ENCODE results near the gene UBALD1. TPM values are rescaled to one million over a fixed set of nuclear protein-coding genes. Genes with fewer than 3 reads are reported as not detected.

The UBALD1 gene
- total RNA-seq, 1 experiment from 2014 or later, result 42.1 TPM

DNA sequence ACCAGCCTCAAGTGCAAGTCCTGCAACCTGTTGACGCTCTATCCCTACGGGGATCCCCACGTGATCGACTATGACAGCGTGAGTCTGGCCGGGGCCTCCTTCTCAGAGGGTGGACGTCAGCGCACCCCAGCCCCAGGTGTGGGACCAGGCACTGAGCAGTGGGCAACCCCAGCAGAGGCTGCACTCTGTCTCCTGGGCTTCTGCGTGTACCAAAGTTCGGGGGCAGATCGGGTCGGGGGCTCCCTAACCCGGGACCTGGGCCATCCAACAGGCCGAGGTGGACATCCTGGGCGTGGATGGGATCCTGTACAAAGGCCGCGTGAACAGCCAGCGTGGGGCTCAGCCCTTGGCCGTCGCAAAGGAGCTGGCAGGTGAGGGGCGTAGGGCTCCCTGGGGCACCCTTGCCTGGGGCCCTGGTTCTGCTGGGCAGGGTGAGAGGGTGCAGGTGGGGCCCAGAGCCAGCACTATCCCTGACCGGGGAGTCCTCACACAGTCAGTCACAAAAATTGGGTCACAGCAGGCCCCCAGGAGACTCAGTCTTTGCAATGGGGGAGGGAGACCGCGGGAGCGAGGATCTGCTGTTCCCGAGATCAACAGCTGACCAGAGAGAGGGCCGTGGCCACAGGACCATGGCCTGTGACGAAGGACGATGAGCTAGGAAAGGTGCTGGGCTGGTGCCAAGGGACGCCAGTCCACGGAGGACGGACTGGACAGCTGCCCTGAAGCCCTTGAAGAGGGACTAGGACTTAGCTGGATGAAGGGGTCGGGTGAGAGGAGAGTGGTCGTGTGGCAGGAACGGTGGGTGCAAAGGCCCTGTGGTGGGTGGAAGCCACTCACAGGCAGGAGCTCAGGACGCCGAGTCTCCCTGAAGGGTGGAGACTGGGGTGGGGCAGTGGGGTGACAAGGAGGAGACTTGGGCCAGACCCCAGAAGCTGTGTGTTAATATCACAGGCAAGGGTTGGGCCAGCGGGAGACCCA, 20.0 kb downstream of the UBALD1 start:
- Mint-ChIP-seq H3K27me3 (ENCODE audit: insufficient read depth, unreplicated experiment) (no peaks in the 10 kb centered on the region), H3K36me3 (ENCODE audit: insufficient read depth, unreplicated experiment) (no peaks in the 10 kb centered on the region), H3K27ac (ENCODE audit: low read depth, unreplicated experiment) (no peak overlapping the region), H3K9me3 (ENCODE audit: unreplicated experiment) (no peaks in the 10 kb centered on the region), H3K4me1 (ENCODE audit: insufficient read depth, unreplicated experiment) (no peaks in the 10 kb centered on the region), H3K4me3 (ENCODE audit: unreplicated experiment) (no peak overlapping the region)
- TF ChIP-seq, protein P1, sequence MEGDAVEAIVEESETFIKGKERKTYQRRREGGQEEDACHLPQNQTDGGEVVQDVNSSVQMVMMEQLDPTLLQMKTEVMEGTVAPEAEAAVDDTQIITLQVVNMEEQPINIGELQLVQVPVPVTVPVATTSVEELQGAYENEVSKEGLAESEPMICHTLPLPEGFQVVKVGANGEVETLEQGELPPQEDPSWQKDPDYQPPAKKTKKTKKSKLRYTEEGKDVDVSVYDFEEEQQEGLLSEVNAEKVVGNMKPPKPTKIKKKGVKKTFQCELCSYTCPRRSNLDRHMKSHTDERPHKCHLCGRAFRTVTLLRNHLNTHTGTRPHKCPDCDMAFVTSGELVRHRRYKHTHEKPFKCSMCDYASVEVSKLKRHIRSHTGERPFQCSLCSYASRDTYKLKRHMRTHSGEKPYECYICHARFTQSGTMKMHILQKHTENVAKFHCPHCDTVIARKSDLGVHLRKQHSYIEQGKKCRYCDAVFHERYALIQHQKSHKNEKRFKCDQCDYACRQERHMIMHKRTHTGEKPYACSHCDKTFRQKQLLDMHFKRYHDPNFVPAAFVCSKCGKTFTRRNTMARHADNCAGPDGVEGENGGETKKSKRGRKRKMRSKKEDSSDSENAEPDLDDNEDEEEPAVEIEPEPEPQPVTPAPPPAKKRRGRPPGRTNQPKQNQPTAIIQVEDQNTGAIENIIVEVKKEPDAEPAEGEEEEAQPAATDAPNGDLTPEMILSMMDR (IDR thresholded peaks at IDR 0.05; ENCODE audit: unreplicated experiment), result no peak
- POLR2A ChIA-PET, result no interaction called here
- no TSS peak for BruUV-seq (replicated peaks)
- no peak for DNase-seq (ENCODE audit: unreplicated experiment)
- CTCF ChIA-PET, result interaction anchor here (3.3 kb wide), 2 partner anchors 9 to 88 kb away, joined by 15 to 27 read pairs; no protein-coding TSS in a partner anchor
- intact Hi-C loops (cut with micrococcal nuclease), result no loop called here

DNA sequence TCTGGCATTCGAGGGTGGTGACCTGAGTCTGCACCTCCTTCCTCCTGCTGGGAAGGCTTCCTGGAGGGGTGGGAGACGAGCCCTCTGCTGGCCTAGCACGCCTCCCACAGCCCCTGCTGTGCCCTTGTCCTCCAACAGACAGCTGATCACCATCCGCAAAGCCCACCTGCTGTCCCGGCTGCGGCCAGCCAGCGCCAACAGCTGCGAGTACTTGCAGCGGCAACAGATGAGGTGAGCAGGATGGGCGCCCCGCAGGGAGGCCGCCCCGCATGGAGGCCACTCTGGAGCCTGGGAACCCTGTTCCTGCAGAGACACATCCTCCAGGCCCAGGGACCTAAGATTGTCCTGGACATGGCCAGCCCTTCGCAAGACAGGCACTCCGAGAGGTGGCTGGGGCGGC, 21.6 kb downstream of the UBALD1 start:
- ChIA-PET CTCF (interaction anchor here (2.1 kb wide), 1 partner anchor 86 kb away, joined by 6 read pairs; no protein-coding TSS in a partner anchor), POLR2A (no interaction called here)
- no peak for DNase-seq (ENCODE audit: unreplicated experiment)
- TF ChIP-seq, protein P1 (IDR thresholded peaks at IDR 0.05; ENCODE audit: unreplicated experiment), result no peak
- Mint-ChIP-seq H3K4me1 (ENCODE audit: insufficient read depth, unreplicated experiment) (no peaks in the 10 kb centered on the region), H3K27ac (ENCODE audit: low read depth, unreplicated experiment) (no peak overlapping the region), H3K4me3 (ENCODE audit: unreplicated experiment) (no peak overlapping the region), H3K36me3 (ENCODE audit: insufficient read depth, unreplicated experiment) (no peaks in the 10 kb centered on the region), H3K27me3 (ENCODE audit: insufficient read depth, unreplicated experiment) (no peaks in the 10 kb centered on the region), H3K9me3 (ENCODE audit: unreplicated experiment) (no peaks in the 10 kb centered on the region)
- no TSS peak for BruUV-seq (replicated peaks)
- intact Hi-C loops (cut with micrococcal nuclease), result no loop called here

DNA sequence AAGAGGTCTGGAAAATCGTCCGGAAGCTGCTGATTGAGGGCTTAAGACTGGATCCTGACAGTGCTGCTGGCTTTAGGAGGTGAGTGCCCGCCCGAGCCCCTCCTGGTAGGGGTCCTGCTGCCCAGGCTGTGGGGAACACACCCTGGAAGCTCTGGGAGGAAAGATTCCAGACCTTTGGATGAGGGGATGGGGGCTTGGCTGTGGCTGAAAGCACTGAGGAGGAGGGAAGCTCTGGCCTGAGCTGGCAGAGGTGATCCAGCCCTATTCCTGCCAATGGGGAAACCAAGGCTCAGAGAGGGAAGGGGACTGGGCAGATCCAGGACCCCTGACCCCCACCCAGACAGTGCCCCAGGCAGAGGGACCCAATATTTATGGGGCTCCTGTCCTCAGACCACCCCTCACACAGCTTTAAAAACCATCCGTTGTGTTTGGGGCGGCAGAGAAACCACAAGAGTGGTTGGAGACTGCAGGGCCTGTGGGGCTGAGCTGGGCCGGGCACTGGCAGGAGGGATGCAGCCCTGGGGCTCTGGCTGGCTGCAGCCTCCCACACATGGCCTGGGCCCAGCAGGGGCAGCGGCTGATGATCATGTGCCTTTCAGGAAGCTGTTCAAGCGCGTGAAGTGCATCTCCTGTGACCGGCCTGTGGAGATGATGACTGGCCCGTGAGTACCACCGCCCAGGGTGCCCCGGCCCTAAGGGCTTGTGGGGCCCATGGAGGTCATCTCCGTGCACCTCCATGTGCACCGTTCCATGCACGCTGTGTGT, 22.8 kb downstream of the UBALD1 start:
- TF ChIP-seq, protein P1 (IDR thresholded peaks at IDR 0.05; ENCODE audit: unreplicated experiment), result no peak
- BruUV-seq (replicated peaks), result no TSS peak
- Mint-ChIP-seq H3K9me3 (ENCODE audit: unreplicated experiment) (no peaks in the 10 kb centered on the region), H3K4me3 (ENCODE audit: unreplicated experiment) (no peak overlapping the region), H3K27ac (ENCODE audit: low read depth, unreplicated experiment) (no peak overlapping the region), H3K27me3 (ENCODE audit: insufficient read depth, unreplicated experiment) (no peaks in the 10 kb centered on the region), H3K4me1 (ENCODE audit: insufficient read depth, unreplicated experiment) (no peaks in the 10 kb centered on the region), H3K36me3 (ENCODE audit: insufficient read depth, unreplicated experiment) (no peaks in the 10 kb centered on the region)
- CTCF ChIA-PET, result interaction anchor here (2.1 kb wide), 1 partner anchor 85 kb away, joined by 6 read pairs; no protein-coding TSS in a partner anchor
- DNase-seq (ENCODE audit: unreplicated experiment), result no peak
- POLR2A ChIA-PET, result interaction anchor here (0.6 to 0.7 kb wide), 3 partner anchors 22 to 480 kb away, joined by 3 to 4 read pairs (median 3); no protein-coding TSS in a partner anchor
- intact Hi-C loops (cut with micrococcal nuclease), result no loop called here

DNA sequence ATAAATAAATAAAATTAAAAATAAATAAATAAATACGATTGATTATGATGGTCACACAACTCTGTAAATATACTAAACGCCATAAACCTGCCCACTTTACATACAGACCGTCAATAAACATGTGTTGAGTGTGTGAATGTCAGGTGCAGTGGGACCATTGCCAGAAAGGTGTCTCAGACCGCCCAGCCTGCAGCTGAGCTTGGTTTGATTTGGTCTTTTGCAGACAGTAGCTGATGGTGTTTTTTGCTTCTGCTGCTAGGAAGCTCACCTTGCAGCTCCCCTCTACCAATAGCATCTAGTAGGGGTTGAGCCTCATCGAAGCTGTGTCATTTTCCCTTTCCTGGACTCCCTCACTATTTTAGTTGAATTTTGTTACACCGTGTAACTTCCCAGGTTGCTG, 23.5 kb downstream of the UBALD1 start:
- H3K9me3 Mint-ChIP-seq (ENCODE audit: unreplicated experiment), result no peaks in the 10 kb centered on the region
- no peak overlapping the region for H3K27ac Mint-ChIP-seq (ENCODE audit: low read depth, unreplicated experiment)
- TF ChIP-seq, protein P1 (IDR thresholded peaks at IDR 0.05; ENCODE audit: unreplicated experiment), result no peak
- H3K27me3 Mint-ChIP-seq (ENCODE audit: insufficient read depth, unreplicated experiment), result no peaks in the 10 kb centered on the region
- intact Hi-C loops (cut with micrococcal nuclease), result no loop called here
- ChIA-PET CTCF (interaction anchor here (0.5 to 2.1 kb wide), 4 partner anchors 15 to 84 kb away, joined by 3 to 6 read pairs (median 3); no protein-coding TSS in a partner anchor), POLR2A (interaction anchor here (0.7 kb wide), 1 partner anchor 22 kb away, joined by 3 read pairs; no protein-coding TSS in a partner anchor)
- H3K4me3 Mint-ChIP-seq (ENCODE audit: unreplicated experiment), result no peak overlapping the region
- no peaks in the 10 kb centered on the region for H3K4me1 Mint-ChIP-seq (ENCODE audit: insufficient read depth, unreplicated experiment)
- no peak for DNase-seq (ENCODE audit: unreplicated experiment)
- H3K36me3 Mint-ChIP-seq (ENCODE audit: insufficient read depth, unreplicated experiment), result no peaks in the 10 kb centered on the region
- no TSS peak for BruUV-seq (replicated peaks)
